GM12801 (cell line): ENCODE data around the gene FHL2.

Experiments
- CTCF ChIP-seq: IDR thresholded peaks from one replicate; pipeline ENCODE4 v1.5.1; 2011; ENCODE audit warnings: control low read depth; ENCODE audit not compliant: insufficient read length; ENCODE audit errors: extremely low read depth

FHL2 gene

GRCh38 chr2:105382177-105382576, 16.7 kb downstream of the FHL2 start:
- no peak for TF ChIP-seq CTCF

GRCh38 chr2:105381101-105381668, 17.7 kb downstream of the FHL2 start:
- no peak for TF ChIP-seq CTCF

- TF ChIP-seq CTCF: no peak
Observed at GRCh38 chr2:105380432-105381100, 18.3 kb downstream of the FHL2 start.

GRCh38 chr2:105379741-105380186, 19.1 kb downstream of the FHL2 start:
- no peak for TF ChIP-seq CTCF

- no peak for TF ChIP-seq CTCF
Observed at GRCh38 chr2:105378921-105379383, 19.9 kb downstream of the FHL2 start.

GRCh38 chr2:105378276-105378840, 20.5 kb downstream of the FHL2 start:
- no peak for TF ChIP-seq CTCF

- TF ChIP-seq CTCF: no peak
Observed at GRCh38 chr2:105377871-105378270, 21.0 kb downstream of the FHL2 start.
